ENCODE data around the gene GDA. TPM values are rescaled to one million over a fixed set of nuclear protein-coding genes. Genes with fewer than 3 reads are reported as not detected.

GDA gene
- total and polyA plus RNA-seq, 2 of the 4 experiments (the other 2 are of a cell fraction), result not detected

GRCh38 chr9:72289401-72289800 is 140.2 kb downstream of the GDA start:
- WGBS, 2 experiments (ENCODE audit: extremely low coverage in 2 of 2, insufficient read length in 1 of 2), result no CpG with 5 or more reads among the region's 2 CpGs
- no peak overlapping the region for H2BK15ac ChIP-seq (ENCODE audit: low read depth, low read length)
- CTCF ChIA-PET, result no interaction called here

More at GRCh38 chr9:72289401-72289800, 140.2 kb downstream of the GDA start:
- no peak for DNase-seq
- Histone ChIP-seq H3K4me3 (ENCODE audit: insufficient read depth, low read depth, low read length) (no peak overlapping the region), H3K18ac (ENCODE audit: low read depth, low read length) (no peak overlapping the region), H3K4me1 (ENCODE audit: control insufficient read depth, insufficient read depth, low read length) (peaks cover 2% of the 10 kb centered on the region; the same call in 1 of the 2 replicates), H2BK5ac (ENCODE audit: low read depth, low read length, poor library complexity, severe bottlenecking) (no peak overlapping the region), H2AK9ac (replicated peaks; ENCODE audit: low read depth, low read length, poor library complexity) (no peak overlapping the region), H2AFZ (replicated peaks; ENCODE audit: low read length, poor library complexity) (no peak overlapping the region), H3K9ac (ENCODE audit: low read depth, low read length) (no peak overlapping the region), H3K4me2 (ENCODE audit: low read depth, low read length) (no peak overlapping the region), H3K9me3 (ENCODE audit: control insufficient read depth, insufficient read depth, low read length) (no peaks in the 10 kb centered on the region), H3K56ac (ENCODE audit: extremely low read depth, insufficient read depth, low read length) (no peak overlapping the region), H3K36me3 (ENCODE audit: control insufficient read depth, insufficient read depth, low read length) (no peaks in the 10 kb centered on the region), H3K9me1 (ENCODE audit: insufficient read depth, low read length) (no peaks in the 10 kb centered on the region), H4K5ac (ENCODE audit: low read depth, low read length) (no peak overlapping the region), H2BK120ac (ENCODE audit: low read depth, low read length) (no peak overlapping the region), H3K4ac (ENCODE audit: low read depth, low read length) (no peak overlapping the region), H2BK20ac (ENCODE audit: low read depth, low read length) (no peak overlapping the region), H3K79me1 (ENCODE audit: low read depth in 1 of 2, low read length in 2 of 2) (no peaks in the 10 kb centered on the region), H2AK5ac (ENCODE audit: low read depth, low read length) (no peak overlapping the region), H3K27ac (ENCODE audit: insufficient read depth, low read length) (no peak overlapping the region), H4K20me1 (ENCODE audit: insufficient read depth, low read length) (no peaks in the 10 kb centered on the region), H3K27me3 (ENCODE audit: control insufficient read depth, insufficient read depth, low read length) (peaks cover 3% of the 10 kb centered on the region), H4K91ac (ENCODE audit: insufficient read depth, low read depth, low read length) (no peak overlapping the region), H3K23ac (ENCODE audit: low read depth, low read length) (no peak overlapping the region), H4K8ac (ENCODE audit: low read depth in 2 of 2, low read length in 2 of 2) (no peak overlapping the region), H3K14ac (replicated peaks; ENCODE audit: low read depth, low read length) (no peak overlapping the region)
- POLR2A ChIA-PET (ENCODE audit: unreplicated experiment), result no interaction called here
- in situ Hi-C loops (cut with MboI; ENCODE audit: low sequenced_read_pairs) (no loop called here), intact Hi-C loops (cut with micrococcal nuclease) (loop anchor here (2.0 to 10.0 kb wide), 2 partner anchors 733 to 795 kb away; no protein-coding TSS in a partner anchor), dilution Hi-C loops (cut with HindIII; ENCODE audit: low sequenced_read_pairs, unreplicated experiment) (no loop called here)
- no TSS peak for BruUV-seq (replicated peaks)
- no peak for TF ChIP-seq FOS (IDR thresholded peaks at IDR 0.05; ENCODE audit: low read depth, low read length)
- TF ChIP-seq MAFK (IDR thresholded peaks at IDR 0.05; ENCODE audit: low read depth, low read length), result no peak
- no peak for TF ChIP-seq POLR2A (IDR thresholded peaks at IDR 0.05; ENCODE audit: low read depth, low read length)
- no peak for TF ChIP-seq SMC3 (IDR thresholded peaks at IDR 0.05; ENCODE audit: low read depth, low read length)
- no peak for TF ChIP-seq NFE2L2 (IDR thresholded peaks at IDR 0.05; ENCODE audit: low read depth, low read length)
- no peak for TF ChIP-seq RCOR1 (IDR thresholded peaks at IDR 0.05; ENCODE audit: insufficient replicate concordance, low read length)
- no peak for ATAC-seq (ENCODE audit: low read depth)
